Fibroblast of the aortic adventitia (primary cell): ENCODE results near the gene RASSF8. TPM values are rescaled to one million over a fixed set of nuclear protein-coding genes. Genes with fewer than 3 reads are reported as not detected.

ENCODE experiments used
- DNase-seq: peaks from one replicate; pipeline ENCODE4 v3.0.0-alpha.2; 2010; ENCODE audit warnings: low read depth
- H3K4me3 ChIP-seq: 2 replicates; pipeline ENCODE4 v1.5.1; 2011; ENCODE audit warnings: low read depth, mild to moderate bottlenecking, control low read depth, low read length, moderate library complexity
- CTCF ChIP-seq: IDR thresholded peaks from 2 replicates; pipeline ENCODE4 v1.5.1; 2011; ENCODE audit warnings: mild to moderate bottlenecking, low read length, control low read depth, inconsistent platforms; ENCODE audit not compliant: insufficient read depth
- total RNA-seq: library from RNA; depleted of rRNA; stranded (reverse); fragments of >200 nt; gene quantifications from 2 replicates; pipeline ENCODE4 v1.2.3, GENCODE V29; 2012; ENCODE audit warnings: low replicate concordance

The RASSF8 gene
- total RNA-seq, 1 donor = 128 TPM

- DNase-seq = no peak
- H3K4me3 ChIP-seq = no peak overlapping the region
- TF ChIP-seq CTCF = no peak
Measured at GRCh38 chr12:26003065-26003464, 44.6 kb downstream of the RASSF8 start.

- DNase-seq = no peak
- H3K4me3 ChIP-seq = no peak overlapping the region
- no peak for TF ChIP-seq CTCF
Measured at GRCh38 chr12:26007566-26007965, 49.1 kb downstream of the RASSF8 start.

GRCh38 chr12:26009593-26009992 lies 51.1 kb downstream of the RASSF8 start:
- no peak for DNase-seq
- no peak for TF ChIP-seq CTCF
- H3K4me3 ChIP-seq = no peak overlapping the region

GRCh38 chr12:26010293-26010821 lies 51.9 kb downstream of the RASSF8 start:
- TF ChIP-seq CTCF = no peak
- peak; percentile 70 for DNase-seq
- no peak overlapping the region for H3K4me3 ChIP-seq

- peak; percentile 98 for DNase-seq
- H3K4me3 ChIP-seq = no peak overlapping the region
- no peak for TF ChIP-seq CTCF
Measured at GRCh38 chr12:26011099-26011498, 52.6 kb downstream of the RASSF8 start.

- no peak for DNase-seq
- no peak for TF ChIP-seq CTCF
- H3K4me3 ChIP-seq = no peak overlapping the region
Measured at GRCh38 chr12:26014085-26014484, 55.6 kb downstream of the RASSF8 start.

GRCh38 chr12:26016516-26016915 lies 58.0 kb downstream of the RASSF8 start:
- no peak overlapping the region for H3K4me3 ChIP-seq
- DNase-seq = no peak
- TF ChIP-seq CTCF = no peak
